Glutamatergic neuron (in vitro differentiated cells): Measurements from ENCODE around the gene RPUSD4. TPM values are rescaled to one million over a fixed set of nuclear protein-coding genes. Genes with fewer than 3 reads are reported as not detected.

Source experiments
- DNase-seq: peaks from one replicate; pipeline ENCODE4 v3.0.0; 2022
- H3K27ac Mint-ChIP-seq: one replicate; pipeline ENCODE4 v1.8.0; 2020; ENCODE audit warnings: mild to moderate bottlenecking, mixed read lengths, inconsistent platforms; ENCODE audit not compliant: unreplicated experiment
- H3K27me3 Mint-ChIP-seq: one replicate; pipeline ENCODE4 v1.8.0; 2020; ENCODE audit warnings: mild to moderate bottlenecking, moderate library complexity, mixed read lengths, inconsistent platforms; ENCODE audit not compliant: unreplicated experiment
- H3K36me3 Mint-ChIP-seq: one replicate; pipeline ENCODE4 v1.8.0; 2020; ENCODE audit warnings: mild to moderate bottlenecking, mixed read lengths, inconsistent platforms; ENCODE audit not compliant: unreplicated experiment
- H3K4me1 Mint-ChIP-seq: one replicate; pipeline ENCODE4 v1.8.0; 2020; ENCODE audit warnings: mild to moderate bottlenecking, low read depth, mixed read lengths, inconsistent platforms; ENCODE audit not compliant: unreplicated experiment
- H3K4me3 Mint-ChIP-seq: one replicate; pipeline ENCODE4 v1.8.0; 2020; ENCODE audit warnings: mild to moderate bottlenecking, mixed read lengths, inconsistent platforms; ENCODE audit not compliant: unreplicated experiment
- H3K9me3 Mint-ChIP-seq: one replicate; pipeline ENCODE4 v1.8.0; 2020; ENCODE audit warnings: mild to moderate bottlenecking, moderate library complexity, mixed read lengths, inconsistent platforms; ENCODE audit not compliant: unreplicated experiment
- CTCF ChIP-seq: fragments of 200-600 bp; sonication (generic); IDR thresholded peaks from one replicate; pipeline ENCODE4 v1.5.0; 2021; ENCODE audit not compliant: partially characterized antibody, unreplicated experiment
- total RNA-seq: library from RNA; stranded (reverse); fragmentation: NEBNext Ultra II Directional; extraction: Animal tissue kit (Norgen Biotek cat#: 25700); gene quantifications from one replicate; pipeline ENCODE4 v1.2.1, GENCODE V29; 2021; ENCODE audit not compliant: unreplicated experiment

The RPUSD4 gene
- total RNA-seq, 1 donor from 2014 or later, result 41.8 TPM

DNA sequence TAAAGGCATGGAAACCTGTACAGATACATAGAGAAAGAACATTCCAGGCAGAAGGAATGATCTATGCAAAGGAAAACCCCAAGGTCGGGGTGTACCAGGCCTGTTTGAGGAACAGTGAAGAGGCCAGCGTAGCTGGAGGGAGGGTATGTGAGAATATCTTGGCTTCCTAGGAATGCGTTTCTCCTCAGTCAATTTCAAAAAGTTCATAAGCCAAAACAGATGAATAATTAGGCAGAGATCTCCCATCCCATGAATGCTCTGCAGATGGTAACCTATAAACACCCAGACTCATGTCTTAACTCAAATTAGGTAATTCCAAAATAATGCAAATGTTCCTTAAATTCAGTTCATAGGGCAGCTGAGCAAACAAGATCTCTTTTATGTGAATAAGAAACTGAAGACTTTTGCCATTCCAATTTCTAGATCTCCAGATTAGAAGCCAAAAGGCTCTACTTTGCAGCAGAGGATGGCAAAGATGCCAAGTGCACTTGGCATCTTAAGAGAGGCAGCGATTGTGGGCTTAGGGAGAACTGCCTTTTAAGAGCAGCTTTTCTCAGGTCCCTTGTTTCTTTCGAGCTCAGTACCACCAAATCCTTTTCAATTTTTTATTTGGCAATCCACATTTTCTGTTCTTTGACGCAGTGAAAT lies 13.3 kb upstream of the RPUSD4 start:
- TF ChIP-seq CTCF, result no peak
- Mint-ChIP-seq H3K9me3 (peaks cover 2% of the 10 kb centered on the region), H3K27ac (no peak overlapping the region), H3K4me1 (peaks cover 2% of the 10 kb centered on the region), H3K27me3 (peaks cover 3% of the 10 kb centered on the region), H3K4me3 (no peak overlapping the region), H3K36me3 (no peaks in the 10 kb centered on the region)
- no peak for DNase-seq

- H3K27ac Mint-ChIP-seq, result no peak overlapping the region
- no peak overlapping the region for H3K4me3 Mint-ChIP-seq
- no peaks in the 10 kb centered on the region for H3K36me3 Mint-ChIP-seq
- no peaks in the 10 kb centered on the region for H3K27me3 Mint-ChIP-seq
- peaks cover 2% of the 10 kb centered on the region for H3K4me1 Mint-ChIP-seq
- TF ChIP-seq CTCF, result no peak
- no peak for DNase-seq
- H3K9me3 Mint-ChIP-seq, result no peaks in the 10 kb centered on the region
These were observed 8.1 kb upstream of the RPUSD4 start for GRCh38 chr11:126219547-126219946.

DNA sequence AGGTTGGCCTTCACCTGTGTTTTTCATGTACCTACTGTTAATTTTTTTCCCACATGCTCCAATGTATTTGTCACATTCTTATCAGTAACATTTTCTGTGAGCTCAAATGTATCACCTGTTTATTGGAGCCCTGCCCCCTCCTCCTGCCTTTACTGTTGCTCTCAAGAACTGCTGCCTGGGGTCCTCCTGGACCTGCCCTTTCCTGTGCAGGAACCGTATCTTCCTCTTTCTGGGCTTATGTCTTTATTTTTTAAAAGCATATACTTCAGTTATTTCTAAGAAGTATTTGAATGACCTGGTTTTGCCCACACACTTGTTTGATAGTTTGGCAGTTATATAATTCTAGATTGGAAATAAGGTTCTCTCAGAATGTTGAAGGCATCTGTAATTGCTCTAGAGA lies 6.0 kb upstream of the RPUSD4 start:
- Mint-ChIP-seq H3K27ac (no peak overlapping the region), H3K4me1 (peaks cover 7% of the 10 kb centered on the region), H3K9me3 (peaks cover 4% of the 10 kb centered on the region), H3K4me3 (no peak overlapping the region), H3K27me3 (no peaks in the 10 kb centered on the region), H3K36me3 (no peaks in the 10 kb centered on the region)
- DNase-seq, result no peak
- TF ChIP-seq CTCF, result no peak

GRCh38 chr11:126216526-126217305 lies 5.3 kb upstream of the RPUSD4 start:
- H3K36me3 Mint-ChIP-seq, result no peaks in the 10 kb centered on the region
- peaks cover 6% of the 10 kb centered on the region for H3K27me3 Mint-ChIP-seq
- no peak for TF ChIP-seq CTCF
- no peak overlapping the region for H3K27ac Mint-ChIP-seq
- peaks cover 9% of the 10 kb centered on the region for H3K4me1 Mint-ChIP-seq
- DNase-seq, result no peak
- no peak overlapping the region for H3K4me3 Mint-ChIP-seq
- peaks cover 7% of the 10 kb centered on the region for H3K9me3 Mint-ChIP-seq

DNA sequence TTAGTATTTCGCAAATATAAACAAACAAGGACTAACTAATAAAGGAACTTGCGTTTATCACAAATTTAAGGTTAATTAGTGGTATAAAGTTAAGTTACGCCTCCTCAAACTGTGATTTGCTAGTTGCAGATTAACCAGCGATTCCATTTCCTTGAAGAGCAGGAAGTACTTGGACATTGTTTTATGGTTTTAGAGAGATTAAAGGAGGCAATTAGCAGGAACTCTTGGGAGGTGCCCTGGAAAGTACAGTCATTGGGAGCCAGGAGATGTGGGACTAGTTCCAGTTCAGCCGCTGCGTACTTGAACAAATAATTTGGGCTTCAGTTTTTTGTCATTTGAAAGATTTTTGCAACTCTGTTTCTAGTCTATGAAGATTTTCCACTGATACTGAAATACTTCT lies 3.4 kb upstream of the RPUSD4 start:
- Mint-ChIP-seq H3K4me3 (no peak overlapping the region), H3K36me3 (no peaks in the 10 kb centered on the region), H3K9me3 (peaks cover 13% of the 10 kb centered on the region), H3K27ac (no peak overlapping the region), H3K4me1 (peaks cover 9% of the 10 kb centered on the region), H3K27me3 (peaks cover 6% of the 10 kb centered on the region)
- TF ChIP-seq CTCF, result no peak
- no peak for DNase-seq
